Naive B cell (primary cell): ENCODE results near the gene SIGMAR1. TPM values are rescaled to one million over a fixed set of nuclear protein-coding genes. Genes with fewer than 3 reads are reported as not detected.
A peak's percentile ranks its signal among the peaks of the same experiment; 100 is the strongest.

ENCODE experiments used
- ATAC-seq, 2 donors: fragments of 150-1000 bp; cut with Tn5 transposase; 2 replicates each; pipeline ENCODE4 v1.10.0; 2021; ENCODE audit warnings: low read depth in 2 of 2, mild to moderate bottlenecking in 2 of 2, moderate library complexity in 2 of 2
- DNase-seq: peaks from one replicate; pipeline ENCODE4 v3.0.0; 2022
- H3K27ac Mint-ChIP-seq, 6 donors: one replicate each; pipeline ENCODE4 v1.8.0; 2020 to 2022; ENCODE audit warnings: mild to moderate bottlenecking in 6 of 6, mixed read lengths in 6 of 6, moderate library complexity in 5 of 6, inconsistent platforms in 2 of 6
- H3K27me3 Mint-ChIP-seq, 3 donors: one replicate each; pipeline ENCODE4 v1.8.0; 2021 to 2022; ENCODE audit warnings: mixed read lengths in 3 of 3, mild to moderate bottlenecking in 1 of 3
- H3K36me3 Mint-ChIP-seq, 2 donors: one replicate each; pipeline ENCODE4 v1.8.0; 2020 to 2022; ENCODE audit warnings: mixed read lengths in 2 of 2, inconsistent platforms in 1 of 2, mild to moderate bottlenecking in 1 of 2
- H3K4me1 Mint-ChIP-seq, 3 donors: one replicate each; pipeline ENCODE4 v1.8.0; 2020 to 2022; ENCODE audit warnings: mixed read lengths in 3 of 3, inconsistent platforms in 1 of 3, mild to moderate bottlenecking in 1 of 3, moderate library complexity in 1 of 3
- H3K4me3 Mint-ChIP-seq, 8 donors: one replicate each; pipeline ENCODE4 v1.8.0; 2020 to 2022; ENCODE audit warnings: mild to moderate bottlenecking in 8 of 8, mixed read lengths in 8 of 8, moderate library complexity in 8 of 8, inconsistent platforms in 2 of 8
- H3K9me3 Mint-ChIP-seq, 7 donors: one replicate each; pipeline ENCODE4 v1.8.0; 2020 to 2022; ENCODE audit warnings: mixed read lengths in 7 of 7, mild to moderate bottlenecking in 5 of 7, inconsistent platforms in 2 of 7, moderate library complexity in 1 of 7
- polyA plus RNA-seq, 6 donors: library from polyadenylated mRNA; unstranded; fragments of 300-500 nt; fragmentation: Illumina TruSeq; gene quantifications; one replicate each; pipeline ENCODE4 v1.2.3, GENCODE V29; 2021; ENCODE audit warnings: low read depth in 6 of 6

The SIGMAR1 gene
- polyA plus RNA-seq, 6 donors from 2014 or later: 40.1 to 75.8 (median 47.0) TPM

DNA sequence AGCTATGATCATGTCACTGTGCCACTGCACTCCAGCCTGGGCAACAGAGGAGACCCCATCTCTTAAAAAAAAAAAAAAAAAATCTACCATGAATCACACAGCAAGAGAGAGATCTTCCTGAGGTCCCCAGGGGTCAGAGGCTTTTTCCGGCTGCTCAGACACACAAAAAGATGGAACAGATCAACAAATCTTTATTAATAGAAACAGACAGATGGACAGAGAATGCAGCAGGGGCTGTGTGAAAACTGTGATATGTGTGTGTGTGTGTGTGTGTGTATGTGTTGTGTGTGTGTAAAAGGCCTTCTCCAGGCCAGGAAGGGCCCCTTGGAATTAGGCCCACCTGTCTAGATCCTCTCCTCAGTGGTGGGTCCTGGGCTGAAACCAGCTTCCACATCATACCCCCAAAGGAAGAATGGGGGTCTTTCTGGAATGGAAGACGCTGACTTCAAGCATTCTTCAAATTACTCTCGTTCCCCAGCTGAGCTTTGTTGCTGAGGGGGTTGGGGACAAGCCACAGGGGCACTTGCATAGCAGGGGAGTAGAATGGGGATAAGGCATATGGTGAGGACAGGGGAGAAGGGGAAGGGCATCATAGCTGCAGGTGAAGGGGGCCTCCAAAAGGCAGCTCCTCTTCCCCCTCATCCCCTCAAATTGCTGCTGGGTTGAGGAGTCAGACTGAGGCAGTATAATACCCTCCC lies 2.9 kb downstream of the SIGMAR1 start:
- H3K9me3 Mint-ChIP-seq: no peaks in the 10 kb centered on the region
- no peak overlapping the region for H3K27ac Mint-ChIP-seq
- H3K4me3 Mint-ChIP-seq: peak overlapping the region in 4 of 8 donors; percentile 8 to 70 (median 21)
- ATAC-seq (no peak), DNase-seq (no peak)
- peaks cover 28 to 41% (median 38%) of the 10 kb centered on the region in 3 donors for H3K4me1 Mint-ChIP-seq
- H3K27me3 Mint-ChIP-seq: peaks cover 8 to 14% (median 12%) of the 10 kb centered on the region in 3 donors
- no peaks in the 10 kb centered on the region for H3K36me3 Mint-ChIP-seq

DNA sequence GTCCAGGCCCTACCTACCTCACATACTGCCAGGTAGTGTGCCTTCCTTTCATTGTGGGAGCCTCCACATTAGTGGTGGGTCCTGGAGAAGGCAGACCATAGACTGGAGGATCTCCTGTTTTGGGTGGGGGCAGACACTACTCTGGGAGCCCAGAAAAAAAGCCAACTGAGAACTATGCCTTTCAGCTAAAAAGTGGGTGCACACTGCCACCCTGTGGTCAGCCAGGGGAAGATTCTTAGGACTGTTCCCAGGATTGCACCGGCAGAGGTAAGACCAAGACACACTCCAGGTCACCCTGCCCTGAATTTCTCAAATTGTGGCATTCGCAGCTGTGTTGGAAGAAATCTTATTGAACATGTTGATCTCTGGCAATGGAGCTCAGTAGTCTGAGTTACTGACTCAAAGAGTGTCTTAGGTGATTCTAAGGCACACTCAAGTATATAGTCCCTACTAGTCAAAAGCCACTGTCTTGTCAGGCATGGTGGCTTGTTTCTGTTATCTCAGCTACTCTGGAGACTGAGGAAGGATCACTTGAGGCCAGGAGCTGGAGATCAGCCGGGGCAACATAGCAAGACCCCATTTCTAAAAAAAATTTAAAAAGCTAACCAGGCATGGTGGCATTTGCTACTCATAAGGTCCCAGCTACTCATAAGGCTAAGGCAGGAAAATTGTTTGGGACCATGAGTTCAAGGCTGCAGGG lies 3.6 kb downstream of the SIGMAR1 start:
- no peaks in the 10 kb centered on the region for H3K36me3 Mint-ChIP-seq
- peak overlapping the region in 1 of 8 donors; percentile 70 for H3K4me3 Mint-ChIP-seq
- peak overlapping the region in 2 of 6 donors; percentile 2 to 12 for H3K27ac Mint-ChIP-seq
- H3K9me3 Mint-ChIP-seq: no peaks in the 10 kb centered on the region
- H3K27me3 Mint-ChIP-seq: peaks cover 14 to 19% (median 19%) of the 10 kb centered on the region in 3 donors
- DNase-seq: peak; percentile 73
- peak; percentile 25 to 35 for ATAC-seq
- H3K4me1 Mint-ChIP-seq: peaks cover 32 to 48% (median 45%) of the 10 kb centered on the region in 3 donors

DNA sequence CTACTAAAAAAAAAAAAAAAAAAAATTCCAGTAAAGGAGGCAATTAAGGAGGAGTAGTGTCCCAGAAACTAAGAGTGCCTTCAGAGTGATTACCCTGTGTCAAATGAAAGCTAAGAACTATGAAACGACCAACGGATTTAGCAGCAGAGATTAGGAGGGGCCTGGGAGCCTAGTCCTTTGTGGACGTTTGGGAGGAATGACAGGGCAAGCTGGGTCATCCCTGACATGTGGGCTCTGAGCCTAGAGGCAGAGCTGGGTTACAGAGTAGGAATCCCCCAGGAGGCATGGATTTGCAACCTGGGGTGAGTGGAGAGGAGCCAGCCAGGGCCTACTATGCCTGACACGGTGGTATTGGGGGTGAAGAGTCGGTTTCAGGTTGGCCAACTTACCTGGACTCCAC lies 4.4 kb downstream of the SIGMAR1 start:
- DNase-seq (no peak), ATAC-seq (no peak)
- Mint-ChIP-seq H3K9me3 (no peaks in the 10 kb centered on the region), H3K4me3 (no peak overlapping the region), H3K36me3 (peaks cover 0 to 7% of the 10 kb centered on the region in 2 donors), H3K27ac (peak overlapping the region in 1 of 6 donors; percentile 9), H3K4me1 (peaks cover 30 to 46% (median 46%) of the 10 kb centered on the region in 3 donors), H3K27me3 (peaks cover 20 to 28% (median 26%) of the 10 kb centered on the region in 3 donors)

DNA sequence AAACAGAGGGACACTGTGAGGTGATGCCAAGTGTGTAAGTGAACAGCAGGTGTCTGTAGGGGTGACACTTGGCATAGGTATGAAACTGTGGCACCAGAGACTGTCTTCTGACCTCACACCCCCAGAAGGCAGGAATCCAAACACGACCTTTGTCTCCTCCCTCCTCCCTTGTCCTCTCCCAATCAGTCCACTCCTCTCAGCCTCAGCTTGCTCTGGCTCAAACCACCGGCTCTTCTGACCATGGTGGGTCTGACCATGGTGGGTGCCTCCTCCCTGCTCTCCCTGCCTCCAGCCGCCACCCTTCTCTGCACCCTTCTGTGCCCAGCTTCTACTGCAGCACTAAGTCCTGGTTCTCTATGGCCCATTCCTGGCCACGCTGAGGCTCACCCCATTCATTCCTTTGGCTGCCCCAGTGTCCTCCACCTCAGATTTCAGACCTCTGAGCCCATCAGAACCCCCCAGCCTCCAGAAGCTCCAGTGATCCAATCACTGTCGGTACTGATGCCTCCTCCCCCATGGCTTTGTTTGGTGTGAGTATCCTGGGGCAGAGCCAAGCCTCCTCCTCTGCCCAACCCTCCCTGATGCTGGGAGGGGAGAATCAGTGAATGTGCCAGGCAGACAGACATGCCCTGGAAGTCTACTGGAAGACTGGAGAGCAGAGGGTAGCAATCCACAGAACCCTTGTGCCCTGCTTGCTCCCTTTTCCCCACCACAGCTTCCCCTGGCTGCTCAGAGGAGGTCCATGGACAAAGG lies 7.0 kb downstream of the SIGMAR1 start:
- Mint-ChIP-seq H3K4me3 (peak overlapping the region in 5 of 8 donors; percentile 50 to 83 (median 79)), H3K9me3 (no peaks in the 10 kb centered on the region), H3K4me1 (peaks cover 20 to 31% (median 28%) of the 10 kb centered on the region in 3 donors), H3K36me3 (peaks cover 0 to 10% of the 10 kb centered on the region in 2 donors), H3K27ac (no peak overlapping the region), H3K27me3 (peaks cover 30 to 52% (median 49%) of the 10 kb centered on the region in 3 donors)
- DNase-seq (no peak), ATAC-seq (no peak)

DNA sequence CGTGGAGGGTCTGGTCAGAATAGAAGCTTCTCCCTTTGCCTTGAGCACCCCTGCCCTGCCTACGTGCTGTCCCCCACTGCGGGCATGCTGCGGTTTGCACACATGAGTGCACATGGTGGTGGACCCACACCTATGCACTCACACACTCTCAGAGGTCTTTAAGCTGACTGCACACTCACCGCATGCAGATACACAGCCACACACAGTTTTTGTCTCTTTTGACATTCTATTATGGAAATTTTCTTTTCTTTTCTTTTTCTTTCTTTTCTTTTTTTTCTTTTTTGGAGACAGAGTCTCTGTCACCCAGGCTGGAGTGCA lies 8.1 kb downstream of the SIGMAR1 start:
- Mint-ChIP-seq H3K27me3 (peaks cover 30 to 63% (median 58%) of the 10 kb centered on the region in 3 donors), H3K4me1 (peaks cover 16 to 26% (median 23%) of the 10 kb centered on the region in 3 donors), H3K9me3 (no peaks in the 10 kb centered on the region), H3K4me3 (peak overlapping the region; percentile 79 to 88 (median 84)), H3K36me3 (peaks cover 0 to 10% of the 10 kb centered on the region in 2 donors), H3K27ac (peak overlapping the region in 1 of 6 donors; percentile 47)
- no peak for ATAC-seq
- no peak for DNase-seq

DNA sequence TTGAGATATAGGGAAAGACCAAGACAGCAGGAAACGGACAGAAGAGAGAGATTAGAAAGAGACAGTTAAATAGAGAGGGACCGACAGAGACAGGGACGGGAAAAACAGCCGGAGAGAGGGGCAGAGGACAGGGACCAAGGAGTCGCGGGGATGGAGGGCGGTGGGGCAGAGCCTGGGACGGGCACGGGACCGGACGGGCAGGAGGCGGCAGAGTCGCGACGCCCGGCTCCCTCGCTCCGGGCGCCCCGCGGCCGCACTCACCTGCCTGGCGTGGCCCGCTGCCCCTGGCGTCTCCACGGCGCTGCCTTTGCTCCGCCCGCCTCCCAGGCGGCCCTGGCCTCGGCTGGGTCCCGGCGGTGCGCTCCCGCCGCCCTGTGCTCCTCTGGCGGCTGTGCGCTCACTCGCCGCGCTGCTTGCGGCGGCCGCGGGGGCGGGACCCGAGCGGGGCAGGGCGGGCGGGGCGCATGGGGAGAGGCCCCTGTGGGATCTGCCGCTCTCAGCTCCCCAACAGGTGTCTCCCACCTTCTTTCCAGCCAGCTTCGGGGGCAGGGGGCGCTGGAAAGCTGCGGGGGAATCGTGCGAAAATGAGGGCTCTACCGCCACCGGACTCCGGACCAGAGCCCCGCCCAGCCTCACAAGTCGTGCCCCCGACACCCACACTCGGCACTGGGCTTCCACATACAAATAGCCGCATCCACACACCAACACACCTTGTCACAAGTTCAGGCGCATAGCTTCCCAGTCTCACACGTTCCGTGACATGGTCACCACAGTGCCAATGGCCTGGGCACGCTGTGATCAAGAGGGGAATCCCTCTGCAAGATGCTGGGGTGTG lies 8.7 kb downstream of the SIGMAR1 start, which contains the start of gene ARID3C:
ARID3C (minus strand) TSS at position 411 of the 835 bp plus-strand sequence. CDS start 1,052 bp downstream, outside the sequence.
- H3K36me3 Mint-ChIP-seq: peaks cover 0 to 10% of the 10 kb centered on the region in 2 donors
- peaks cover 15 to 25% (median 25%) of the 10 kb centered on the region in 3 donors for H3K4me1 Mint-ChIP-seq
- no peaks in the 10 kb centered on the region for H3K9me3 Mint-ChIP-seq
- ATAC-seq (peak; percentile 81), DNase-seq (no peak)
- H3K27ac Mint-ChIP-seq: peak within 1 kb of the TSS in 3 of 6 donors; percentile 23 to 73 (median 36)
- H3K4me3 Mint-ChIP-seq: peak within 1 kb of the TSS; percentile 82 to 95 (median 86)
- peaks cover 33 to 66% (median 61%) of the 10 kb centered on the region in 3 donors for H3K27me3 Mint-ChIP-seq

DNA sequence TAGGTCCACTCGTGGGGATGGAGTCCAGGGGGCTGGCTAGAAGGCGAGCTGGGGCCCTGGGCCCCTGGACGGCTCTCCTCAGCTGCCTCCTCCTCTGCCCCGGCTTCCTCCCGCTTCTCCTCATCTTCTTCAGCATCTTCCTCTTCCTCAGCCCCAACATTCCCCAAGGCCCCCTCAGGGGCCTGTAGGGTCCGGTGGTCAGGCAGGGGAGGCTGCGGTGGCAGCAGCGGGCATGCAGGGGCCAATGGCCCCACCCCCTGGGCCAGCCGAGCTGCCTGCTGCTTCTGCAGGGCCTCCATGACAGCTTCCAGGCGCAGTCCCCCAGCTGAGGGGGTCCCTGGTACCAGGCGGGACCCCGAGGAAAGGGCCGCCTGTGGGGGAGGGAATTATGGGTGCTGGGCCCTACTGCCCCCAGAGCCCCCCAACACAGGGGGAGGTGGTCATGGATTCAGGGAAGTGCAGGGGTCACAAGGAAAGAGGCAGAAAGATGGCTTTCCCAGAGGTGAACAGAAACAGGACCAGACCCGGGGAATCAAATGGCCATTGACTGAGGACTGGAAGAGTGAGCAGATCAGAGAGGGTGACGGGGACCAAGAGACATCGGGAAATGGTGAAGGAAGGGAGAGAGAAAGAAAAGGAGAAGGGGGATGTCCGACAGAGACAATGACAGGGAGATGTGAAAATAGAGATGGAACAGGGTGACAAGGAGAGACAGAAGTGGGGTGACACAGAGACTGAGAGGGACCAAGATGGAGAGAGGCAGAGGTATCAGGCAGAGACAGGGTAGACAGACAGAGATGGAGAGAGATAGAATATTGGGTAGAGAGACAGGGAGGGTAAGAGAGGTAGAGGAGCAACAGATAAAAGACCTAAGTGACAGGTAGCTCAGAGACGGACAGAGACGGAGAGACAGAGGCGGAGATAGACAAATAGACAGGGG lies 9.6 kb downstream of the SIGMAR1 start:
- DNase-seq (no peak), ATAC-seq (no peak)
- H3K27ac Mint-ChIP-seq: peak overlapping the region in 3 of 6 donors; percentile 3 to 73 (median 23)
- H3K27me3 Mint-ChIP-seq: peaks cover 39 to 75% (median 70%) of the 10 kb centered on the region in 3 donors
- H3K36me3 Mint-ChIP-seq: peaks cover 0 to 13% of the 10 kb centered on the region in 2 donors
- H3K4me1 Mint-ChIP-seq: peaks cover 19 to 29% (median 28%) of the 10 kb centered on the region in 3 donors
- H3K9me3 Mint-ChIP-seq: peaks cover 0 to 3% (median 0%) of the 10 kb centered on the region in 7 donors
- H3K4me3 Mint-ChIP-seq: peak overlapping the region; percentile 65 to 95 (median 84)

DNA sequence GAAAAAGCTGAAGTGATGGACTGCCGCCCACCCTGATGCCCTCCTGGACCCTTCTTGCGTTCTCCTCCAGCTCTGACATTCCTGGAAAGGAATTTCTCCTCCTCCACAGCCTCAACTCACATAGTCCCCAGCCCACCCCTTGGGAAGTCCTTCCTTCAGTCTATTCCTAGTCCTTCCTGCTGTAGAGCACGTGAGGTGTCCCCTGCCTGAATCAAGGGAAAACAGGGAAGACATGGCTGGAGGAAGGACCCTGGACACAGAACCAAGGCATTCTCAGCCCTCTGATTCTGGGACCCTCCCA lies 12.5 kb downstream of the SIGMAR1 start:
- Mint-ChIP-seq H3K36me3 (peaks cover 0 to 22% of the 10 kb centered on the region in 2 donors), H3K4me1 (peaks cover 28 to 43% (median 42%) of the 10 kb centered on the region in 3 donors), H3K27me3 (peaks cover 51 to 85% (median 77%) of the 10 kb centered on the region in 3 donors), H3K9me3 (peaks cover 0 to 7% (median 0%) of the 10 kb centered on the region in 7 donors), H3K4me3 (no peak overlapping the region), H3K27ac (no peak overlapping the region)
- no peak for DNase-seq
- ATAC-seq: no peak

DNA sequence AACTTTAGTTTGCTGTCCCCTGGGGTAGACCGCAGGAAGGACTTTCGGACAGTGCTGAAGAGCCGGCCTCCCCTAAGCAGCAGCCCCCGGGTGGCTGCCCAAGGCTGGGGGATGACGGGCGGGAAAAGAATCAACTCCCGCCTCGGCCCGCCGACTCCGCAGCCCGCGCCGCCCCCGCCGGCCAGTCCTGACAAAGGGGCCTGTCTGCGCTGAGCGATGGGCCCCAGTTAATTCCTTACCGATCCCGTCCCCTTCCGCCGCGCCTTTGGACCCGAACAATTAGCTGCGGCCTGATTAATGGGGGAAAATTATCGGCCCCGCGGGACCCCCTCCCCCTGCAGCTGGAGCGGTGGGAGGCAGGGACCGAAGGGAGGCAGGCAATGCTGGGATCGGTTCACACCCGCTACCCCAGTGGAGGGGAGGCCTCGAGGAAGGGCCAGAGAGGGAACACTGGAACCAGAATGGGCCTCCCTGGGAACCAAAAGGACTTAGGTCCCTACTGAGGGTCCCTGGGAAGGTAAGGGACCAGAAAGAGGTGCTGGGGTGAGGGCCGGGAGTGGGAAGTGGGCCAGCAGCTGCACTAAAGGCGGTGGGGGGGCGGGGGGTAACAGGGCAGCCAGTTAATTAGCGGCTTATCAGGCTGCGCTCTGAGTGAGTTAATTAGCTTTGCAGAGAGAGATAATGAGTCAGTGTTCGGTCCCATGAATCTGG lies 13.0 kb downstream of the SIGMAR1 start:
- DNase-seq (no peak), ATAC-seq (no peak)
- peaks cover 48 to 80% (median 72%) of the 10 kb centered on the region in 3 donors for H3K27me3 Mint-ChIP-seq
- H3K27ac Mint-ChIP-seq: no peak overlapping the region
- H3K36me3 Mint-ChIP-seq: peaks cover 0 to 22% of the 10 kb centered on the region in 2 donors
- peaks cover 32 to 45% (median 43%) of the 10 kb centered on the region in 3 donors for H3K4me1 Mint-ChIP-seq
- peak overlapping the region in 1 of 8 donors; percentile 61 for H3K4me3 Mint-ChIP-seq
- peaks cover 0 to 7% (median 0%) of the 10 kb centered on the region in 7 donors for H3K9me3 Mint-ChIP-seq

DNA sequence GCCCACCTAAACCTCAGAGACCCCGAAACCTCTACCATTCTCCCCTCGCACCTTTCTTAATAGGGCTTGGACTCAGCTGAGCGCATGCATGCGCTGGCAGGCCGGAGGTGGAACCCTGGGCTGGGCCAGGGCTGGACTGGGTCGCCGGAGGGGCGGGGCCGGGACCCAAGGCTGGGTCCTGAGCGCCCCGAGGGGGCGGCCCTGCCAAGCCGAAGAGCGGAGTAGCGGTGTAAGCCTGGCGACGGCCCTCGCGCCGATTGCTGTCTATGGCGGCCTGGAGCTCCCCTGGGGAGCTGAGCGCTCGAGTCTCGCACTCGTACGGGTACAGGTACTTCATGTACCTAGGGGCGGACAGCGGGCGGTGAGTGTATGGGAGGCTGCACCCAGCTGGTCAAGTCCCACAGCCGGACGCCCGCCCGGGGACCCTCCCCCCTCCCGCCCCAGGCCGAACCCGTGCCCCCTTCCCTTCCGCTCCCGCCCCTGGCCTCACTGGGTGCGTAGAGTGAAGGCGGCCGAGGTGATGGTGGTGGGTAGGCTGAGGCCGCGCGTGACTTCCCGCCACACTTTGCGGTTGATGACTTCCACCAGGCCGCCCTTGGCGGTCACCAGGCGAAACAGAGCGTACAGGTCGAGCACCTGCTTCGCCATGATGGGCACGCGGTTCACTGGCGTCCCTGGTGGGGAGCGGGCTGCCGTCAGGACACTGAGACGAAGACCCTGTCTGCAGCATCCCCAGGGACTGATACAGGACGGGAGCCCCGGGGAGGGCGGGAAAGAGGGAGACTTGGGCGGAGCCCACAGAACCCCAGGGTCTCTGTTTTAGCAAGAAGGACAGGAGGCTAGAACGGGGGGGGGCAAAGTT lies 14.0 kb downstream of the SIGMAR1 start:
- H3K4me1 Mint-ChIP-seq: peaks cover 35 to 47% (median 45%) of the 10 kb centered on the region in 3 donors
- peak overlapping the region; percentile 30 to 76 (median 58) for H3K4me3 Mint-ChIP-seq
- peak; percentile 15 to 19 for ATAC-seq
- H3K27me3 Mint-ChIP-seq: peaks cover 41 to 73% (median 61%) of the 10 kb centered on the region in 3 donors
- DNase-seq: peak; percentile 46
- H3K9me3 Mint-ChIP-seq: peaks cover 0 to 7% (median 0%) of the 10 kb centered on the region in 7 donors
- H3K36me3 Mint-ChIP-seq: peaks cover 0 to 19% of the 10 kb centered on the region in 2 donors
- peak overlapping the region in 2 of 6 donors; percentile 43 to 90 for H3K27ac Mint-ChIP-seq
